ENCODE results near the gene LENG1.
"Not testable (repeated sequence)": the region's sequence is repeated elsewhere in the genome, so short reads cannot be mapped to it uniquely, and the experiment has no call there.

The LENG1 gene

DNA sequence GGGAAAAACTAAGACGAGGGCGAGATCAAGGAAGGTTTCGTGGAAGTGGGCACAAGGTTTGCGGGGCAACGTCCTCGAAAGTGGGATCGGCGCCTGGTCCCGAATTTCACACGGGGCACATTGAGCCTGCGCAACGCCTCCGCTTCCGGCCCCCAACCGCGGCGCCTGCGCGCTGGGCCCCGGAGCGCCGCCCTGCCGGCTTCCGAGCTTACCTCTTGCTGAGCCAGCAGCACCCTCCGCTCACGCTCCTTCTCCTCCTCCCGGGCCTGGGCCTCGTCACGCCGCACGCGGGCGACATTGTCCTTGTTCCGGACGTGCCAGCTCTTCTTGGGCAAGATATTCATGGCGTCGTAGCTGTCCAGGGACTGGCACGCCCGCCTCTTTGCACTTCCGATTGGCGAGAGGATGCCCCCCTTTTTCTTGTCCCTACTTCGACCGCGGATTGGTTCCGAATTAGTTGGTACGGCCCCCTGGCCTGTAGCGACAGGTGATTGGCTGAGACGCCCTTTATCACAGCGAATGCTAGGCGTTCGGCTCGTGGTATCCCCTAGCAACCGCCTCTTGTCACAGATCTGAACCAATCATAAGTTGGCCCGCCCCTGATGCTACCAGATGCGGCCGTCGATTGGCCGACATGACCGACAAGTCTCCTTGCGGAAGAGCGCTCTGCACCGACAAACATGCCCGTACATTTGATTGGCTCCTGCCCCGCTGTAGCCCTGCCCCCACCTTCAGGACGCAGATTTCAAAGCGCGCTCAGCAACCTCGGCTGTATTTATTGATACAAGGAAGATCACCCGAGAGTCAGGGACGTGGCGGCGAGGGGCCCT lies at the start of gene LENG1:
LENG1 (minus strand) TSS at position 370 of the 830 bp plus-strand sequence; CDS start at position 344, 26 bp downstream.
- DNase-seq = peak; percentile 100

- peak; percentile 70 for DNase-seq
Measured at GRCh38 chr19:54208784-54209057, 49.2 kb upstream of the LENG1 start.

DNA sequence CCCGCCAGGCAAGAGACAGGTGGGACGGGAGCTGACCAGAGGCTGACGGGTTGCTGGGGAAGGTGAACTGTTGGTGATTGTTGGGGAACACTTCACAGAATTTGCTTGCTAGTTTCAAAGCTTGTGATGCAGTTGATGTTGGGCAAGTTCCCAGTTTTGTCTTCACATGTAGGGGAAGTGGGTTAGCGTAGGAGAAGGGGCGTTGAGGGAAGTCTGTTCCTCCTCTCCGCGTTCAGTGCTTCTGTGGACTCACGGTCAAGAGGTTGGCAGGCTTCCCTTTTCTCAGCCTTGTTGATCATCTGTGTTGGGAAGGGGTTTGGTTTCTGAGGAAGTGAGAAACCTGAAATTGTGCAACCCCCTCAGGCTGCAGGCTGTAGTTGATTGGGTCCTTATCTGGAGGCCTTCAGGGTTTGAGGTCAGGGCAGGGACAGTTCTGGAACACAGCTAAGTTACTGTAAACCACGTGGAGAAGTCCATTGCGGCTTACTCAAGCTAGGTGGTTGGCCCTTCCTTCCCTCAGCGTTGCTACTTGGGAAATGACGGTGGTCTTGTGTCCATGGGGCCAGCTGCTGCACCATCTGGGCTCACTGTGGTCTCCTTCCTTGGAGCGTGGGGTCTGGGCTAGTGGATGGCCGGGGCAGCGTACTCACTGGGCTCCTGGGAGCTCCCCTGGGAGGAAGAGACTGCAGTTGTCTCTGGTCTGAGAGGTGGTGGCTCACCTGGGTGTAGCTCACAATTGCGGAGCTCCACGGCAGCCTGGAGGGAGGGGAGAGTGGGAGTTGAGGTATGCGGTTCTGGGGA lies 48.7 kb upstream of the LENG1 start:
- peak; percentile 70 for DNase-seq

GRCh38 chr19:54207676-54207982 lies 48.1 kb upstream of the LENG1 start:
- DNase-seq = no peak

DNA sequence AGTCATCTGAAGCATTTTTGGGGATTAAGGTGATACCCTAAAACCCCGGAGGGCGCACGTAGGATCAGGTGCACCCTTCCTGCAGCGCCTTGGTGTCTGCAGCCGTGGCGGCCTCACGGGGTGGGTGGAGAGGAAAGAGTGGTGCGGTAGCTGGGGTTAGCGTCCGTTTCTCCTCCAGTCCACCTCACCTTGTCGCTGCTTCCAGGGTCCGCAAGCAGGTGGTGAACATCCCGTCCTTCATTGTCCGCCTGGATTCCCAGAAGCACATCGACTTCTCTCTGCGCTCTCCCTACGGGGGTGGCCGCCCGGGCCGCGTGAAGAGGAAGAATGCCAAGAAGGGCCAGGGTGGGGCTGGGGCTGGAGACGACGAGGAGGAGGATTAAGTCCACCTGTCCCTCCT lies 47.7 kb upstream of the LENG1 start:
- DNase-seq = not testable (repeated sequence)

- DNase-seq = no peak
Measured at GRCh38 chr19:54206831-54207177, 47.3 kb upstream of the LENG1 start.

DNA sequence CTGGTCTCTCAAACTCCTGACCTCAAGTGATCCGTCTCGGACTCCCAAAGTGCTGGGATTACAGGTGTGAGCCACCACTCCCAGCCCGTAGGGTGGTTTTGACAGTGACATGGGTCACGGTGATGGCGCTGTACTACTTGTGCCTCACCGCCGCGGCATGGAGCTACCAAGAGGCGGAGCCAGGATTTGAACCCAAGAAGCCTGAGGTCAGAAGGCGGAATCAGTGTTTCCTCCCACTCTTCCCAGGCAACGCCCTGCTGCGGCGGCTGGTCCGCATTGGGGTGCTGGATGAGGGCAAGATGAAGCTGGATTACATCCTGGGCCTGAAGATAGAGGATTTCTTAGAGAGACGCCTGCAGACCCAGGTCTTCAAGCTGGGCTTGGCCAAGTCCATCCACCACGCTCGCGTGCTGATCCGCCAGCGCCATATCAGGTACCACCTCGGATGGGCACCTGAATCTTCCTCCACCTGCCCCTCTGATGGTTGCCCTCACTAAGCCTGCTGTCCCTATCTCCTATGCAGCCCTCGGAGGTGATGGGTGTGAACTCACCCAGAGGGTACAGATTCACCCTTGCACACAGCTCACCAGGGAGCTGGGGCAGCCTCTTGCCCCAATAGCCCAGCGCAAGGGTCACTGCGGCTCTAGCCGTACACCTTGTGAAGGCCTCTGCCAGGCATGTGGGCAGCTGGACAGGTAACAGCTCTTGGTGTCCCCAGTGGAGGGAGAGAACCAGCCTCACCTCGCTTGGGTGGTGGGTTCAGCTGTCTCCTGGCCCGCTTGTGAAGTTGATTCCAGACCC lies 46.7 kb upstream of the LENG1 start:
- no peak for DNase-seq

DNA sequence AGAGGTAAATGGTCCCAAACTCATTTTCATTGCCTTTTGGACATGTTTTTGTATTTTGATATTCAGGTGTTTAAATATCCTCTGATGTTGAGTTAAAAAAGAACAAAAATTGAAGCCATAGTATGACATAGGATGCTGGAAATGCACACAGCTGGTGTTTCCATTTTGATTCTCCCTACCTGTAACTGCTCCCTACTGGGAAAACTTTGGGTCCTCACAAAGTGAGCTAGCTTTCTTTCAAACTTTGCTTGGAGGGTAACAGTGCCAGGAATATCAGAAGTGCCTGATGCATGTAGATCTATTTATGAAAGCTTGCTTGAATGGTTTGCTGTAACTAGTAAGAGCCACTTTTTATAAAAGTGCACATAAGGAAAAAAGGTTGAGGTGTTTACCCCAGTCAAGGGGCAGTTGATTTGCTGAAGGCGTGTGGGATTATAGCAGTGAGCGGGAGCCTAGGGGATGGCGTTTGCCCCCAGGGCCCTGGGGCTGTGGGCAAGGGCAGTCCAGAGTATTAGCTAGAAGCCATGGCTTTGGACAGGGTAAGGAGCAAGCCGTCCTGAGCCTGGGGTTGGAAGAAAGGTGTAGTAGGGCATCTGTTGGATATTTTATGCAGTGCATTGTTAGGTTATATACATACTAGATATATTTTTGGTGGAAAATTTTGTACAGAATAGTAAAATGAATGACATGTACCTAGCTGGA lies 45.4 kb upstream of the LENG1 start:
- DNase-seq = no peak

- DNase-seq = peak; percentile 17
Measured at GRCh38 chr19:54203151-54203611, 43.7 kb upstream of the LENG1 start.

DNA sequence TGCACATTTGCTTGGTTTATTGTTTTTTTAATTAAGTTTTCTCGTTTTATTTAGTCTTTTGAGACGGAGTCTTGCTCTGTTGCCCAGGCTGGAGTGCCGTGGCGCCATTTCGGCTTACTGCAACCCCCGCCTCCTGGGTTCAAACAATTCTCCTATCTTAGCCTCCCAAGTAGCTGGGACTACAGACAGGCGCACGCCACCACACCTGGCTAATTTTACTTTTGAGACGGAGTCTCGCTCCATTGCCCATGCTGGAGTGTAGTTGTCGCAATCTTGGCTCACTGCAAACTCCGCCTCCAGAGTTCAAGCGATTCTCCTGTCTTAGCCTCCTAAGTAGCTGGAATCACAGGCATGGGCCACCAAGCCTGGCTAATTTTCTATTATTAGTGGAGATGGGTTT lies 42.5 kb upstream of the LENG1 start:
- no peak for DNase-seq

DNA sequence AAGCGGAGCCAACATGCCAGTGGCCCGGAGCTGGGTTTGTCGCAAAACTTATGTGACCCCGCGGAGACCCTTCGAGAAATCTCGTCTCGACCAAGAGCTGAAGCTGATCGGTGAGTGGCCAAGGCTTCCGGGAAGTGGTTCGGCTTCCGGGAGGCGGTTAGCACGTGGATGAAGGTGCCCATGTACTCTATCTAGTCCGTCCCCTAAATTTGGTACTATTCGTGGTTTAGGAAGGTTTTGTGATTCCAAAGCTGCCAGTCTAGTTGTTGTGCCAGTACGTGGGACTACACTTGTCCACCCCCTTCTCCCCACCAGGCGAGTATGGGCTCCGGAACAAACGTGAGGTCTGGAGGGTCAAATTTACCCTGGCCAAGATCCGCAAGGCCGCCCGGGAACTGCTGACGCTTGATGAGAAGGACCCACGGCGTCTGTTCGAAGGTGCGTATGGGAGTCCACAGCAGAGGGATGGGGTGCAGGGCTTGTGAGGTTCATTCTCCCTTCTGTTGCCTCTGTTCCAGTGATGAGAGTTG lies 41.7 kb upstream of the LENG1 start:
- DNase-seq = no peak

DNA sequence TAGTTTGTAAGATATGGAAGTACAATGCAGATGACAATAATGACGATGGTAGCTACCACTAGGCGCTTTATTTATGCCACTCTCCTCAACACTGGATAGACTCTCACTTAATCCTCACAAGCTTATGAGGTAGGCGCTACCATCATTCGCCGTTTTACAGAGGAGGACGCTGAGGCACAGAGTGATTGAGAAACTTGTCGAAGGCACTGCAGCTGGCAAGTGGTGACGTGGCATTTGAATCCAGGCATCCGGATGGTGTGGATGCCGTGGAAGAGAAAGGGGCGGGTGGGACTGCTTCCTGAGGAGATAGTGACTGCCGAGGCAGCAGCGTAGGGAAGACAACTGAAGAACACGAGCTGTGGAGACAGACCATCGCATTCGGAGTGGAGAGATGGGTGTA lies 39.9 kb upstream of the LENG1 start:
- DNase-seq = peak; percentile 26

- DNase-seq = no peak
Measured at GRCh38 chr19:54197121-54197520, 37.6 kb upstream of the LENG1 start.

GRCh38 chr19:54196536-54196935 lies 37.0 kb upstream of the LENG1 start:
- no peak for DNase-seq

DNA sequence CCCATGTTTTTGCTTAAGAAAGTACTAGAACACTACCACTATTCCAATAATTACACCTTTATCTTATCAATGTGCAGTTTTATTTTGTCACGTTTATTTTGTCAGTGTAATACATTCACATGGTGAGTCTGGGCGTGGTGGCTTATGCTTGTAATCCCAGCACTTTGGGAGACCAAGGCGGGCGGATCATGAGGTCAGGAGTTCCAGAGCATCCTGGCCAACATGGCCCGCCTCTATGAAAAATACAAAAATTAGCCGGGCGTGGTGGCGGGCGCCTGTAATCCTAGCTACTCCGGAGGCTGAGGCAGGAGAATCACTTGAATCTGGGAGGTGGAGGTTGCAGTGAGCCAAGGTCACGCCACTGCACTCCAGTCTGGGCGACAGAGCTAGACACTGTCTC lies 34.9 kb upstream of the LENG1 start:
- DNase-seq = not testable (repeated sequence)

GRCh38 chr19:54193011-54193410 lies 33.5 kb upstream of the LENG1 start:
- no peak for DNase-seq

- no peak for DNase-seq
Measured at GRCh38 chr19:54191811-54192453, 32.4 kb upstream of the LENG1 start.

- peak; percentile 89 for DNase-seq
Measured at GRCh38 chr19:54191011-54191810, 31.7 kb upstream of the LENG1 start, which contains the start of gene TSEN34. Gene TSEN34, plus strand, starts transcription at chr19:54191308. Its CDS starts 57 bp downstream, at chr19:54191365.

DNA sequence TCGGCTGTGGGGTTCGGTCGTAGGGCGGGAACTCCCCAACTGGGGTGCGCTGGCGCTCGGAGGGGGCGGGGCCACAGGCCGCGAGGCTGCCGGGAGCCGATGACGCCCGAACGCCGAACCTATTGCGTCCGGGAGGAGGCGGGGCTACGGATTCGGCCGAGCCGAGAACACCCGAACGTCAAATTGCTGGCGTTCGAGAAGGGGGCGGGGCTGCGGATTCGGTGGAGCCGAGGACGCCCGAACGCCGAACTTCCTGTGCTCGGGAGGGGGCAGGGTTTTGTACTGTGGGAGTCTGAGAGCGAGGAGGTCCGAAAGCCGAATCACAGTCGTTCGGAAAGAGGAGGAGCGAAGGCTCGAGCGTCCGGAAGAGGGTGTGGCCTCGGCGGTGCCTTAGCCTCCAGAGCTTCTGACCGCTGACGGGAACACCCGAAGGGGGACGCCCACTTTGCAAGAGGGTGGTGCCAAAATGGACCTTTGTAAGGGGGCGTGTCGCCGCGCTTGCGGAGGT lies 31.0 kb upstream of the LENG1 start:
- DNase-seq = peak; percentile 99

DNA sequence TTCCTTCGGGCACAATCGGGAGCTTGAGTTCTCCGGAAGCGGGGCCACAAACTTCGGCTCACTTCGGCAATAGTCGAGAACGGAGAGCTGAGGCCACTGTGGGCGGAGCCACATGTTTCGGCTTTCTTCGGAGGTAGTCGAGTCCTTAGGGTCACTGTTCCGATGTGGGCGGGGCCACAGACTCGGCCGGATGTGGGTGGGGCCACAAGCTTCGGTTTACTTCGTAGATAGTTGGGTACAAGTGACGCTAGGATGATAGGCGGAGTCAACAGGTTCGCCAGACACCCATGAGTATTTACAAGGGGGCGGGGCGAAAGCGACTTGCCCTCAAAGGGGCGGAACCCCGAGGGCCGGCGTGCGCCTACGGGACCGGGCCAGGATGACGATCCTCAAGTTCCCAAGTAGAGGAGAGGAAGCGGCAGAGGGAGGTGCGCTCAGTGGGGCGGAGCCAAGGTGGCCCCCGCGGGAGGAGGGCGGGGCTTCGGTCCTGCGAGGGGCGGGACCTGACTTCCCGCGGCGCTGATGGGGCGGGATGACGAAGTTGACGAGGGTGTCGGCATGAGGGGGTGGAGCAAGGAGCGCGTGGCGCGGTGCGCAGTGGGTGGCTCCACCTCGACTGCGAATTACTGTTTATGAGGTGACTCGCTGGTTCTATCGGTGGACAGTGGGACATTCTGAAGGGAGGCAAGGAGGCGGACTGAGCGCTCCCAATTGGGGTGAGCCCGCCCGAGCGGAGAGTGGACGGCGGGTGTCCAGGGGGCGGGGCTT lies 30.4 kb upstream of the LENG1 start:
- DNase-seq = peak; percentile 100
